VCaP (cell line): Measurements from ENCODE around the gene PRDM16.
A peak's percentile ranks its signal among the peaks of the same experiment; 100 is the strongest.

Source experiments
- H3K27ac ChIP-seq: fragments of 450-650 bp; 2 replicates; pipeline ENCODE4 v1.5.1; 2017
- TF ChIP-seq, protein P1 (sequence below): fragments of 450-650 bp; conservative IDR thresholded peaks from 2 replicates; pipeline ENCODE4 v1.5.1; 2017; ENCODE audit warnings: mild to moderate bottlenecking, moderate library complexity

Gene PRDM16

DNA sequence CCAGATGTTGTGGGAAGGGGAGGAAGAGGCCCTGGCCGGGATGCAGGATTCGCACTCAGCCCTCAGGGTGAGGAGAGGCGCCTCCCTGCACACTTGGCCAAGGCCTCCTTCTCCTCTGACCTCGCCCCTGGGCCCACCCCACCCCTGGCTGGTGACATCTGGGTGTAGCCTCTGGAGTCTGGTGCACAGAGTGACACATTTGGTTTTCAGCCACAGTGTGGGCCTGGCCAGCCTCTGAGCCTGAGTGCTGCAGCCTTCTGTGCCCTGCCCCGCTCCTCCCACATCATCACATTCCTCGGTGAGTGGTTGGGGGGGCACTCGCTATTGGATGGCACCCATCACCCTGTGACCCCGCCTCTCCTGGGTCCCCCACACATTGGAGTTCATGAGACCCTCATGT lies 45.8 kb downstream of the PRDM16 start:
- TF ChIP-seq, protein P1, sequence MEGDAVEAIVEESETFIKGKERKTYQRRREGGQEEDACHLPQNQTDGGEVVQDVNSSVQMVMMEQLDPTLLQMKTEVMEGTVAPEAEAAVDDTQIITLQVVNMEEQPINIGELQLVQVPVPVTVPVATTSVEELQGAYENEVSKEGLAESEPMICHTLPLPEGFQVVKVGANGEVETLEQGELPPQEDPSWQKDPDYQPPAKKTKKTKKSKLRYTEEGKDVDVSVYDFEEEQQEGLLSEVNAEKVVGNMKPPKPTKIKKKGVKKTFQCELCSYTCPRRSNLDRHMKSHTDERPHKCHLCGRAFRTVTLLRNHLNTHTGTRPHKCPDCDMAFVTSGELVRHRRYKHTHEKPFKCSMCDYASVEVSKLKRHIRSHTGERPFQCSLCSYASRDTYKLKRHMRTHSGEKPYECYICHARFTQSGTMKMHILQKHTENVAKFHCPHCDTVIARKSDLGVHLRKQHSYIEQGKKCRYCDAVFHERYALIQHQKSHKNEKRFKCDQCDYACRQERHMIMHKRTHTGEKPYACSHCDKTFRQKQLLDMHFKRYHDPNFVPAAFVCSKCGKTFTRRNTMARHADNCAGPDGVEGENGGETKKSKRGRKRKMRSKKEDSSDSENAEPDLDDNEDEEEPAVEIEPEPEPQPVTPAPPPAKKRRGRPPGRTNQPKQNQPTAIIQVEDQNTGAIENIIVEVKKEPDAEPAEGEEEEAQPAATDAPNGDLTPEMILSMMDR, result no peak
- H3K27ac ChIP-seq, result no peak overlapping the region

DNA sequence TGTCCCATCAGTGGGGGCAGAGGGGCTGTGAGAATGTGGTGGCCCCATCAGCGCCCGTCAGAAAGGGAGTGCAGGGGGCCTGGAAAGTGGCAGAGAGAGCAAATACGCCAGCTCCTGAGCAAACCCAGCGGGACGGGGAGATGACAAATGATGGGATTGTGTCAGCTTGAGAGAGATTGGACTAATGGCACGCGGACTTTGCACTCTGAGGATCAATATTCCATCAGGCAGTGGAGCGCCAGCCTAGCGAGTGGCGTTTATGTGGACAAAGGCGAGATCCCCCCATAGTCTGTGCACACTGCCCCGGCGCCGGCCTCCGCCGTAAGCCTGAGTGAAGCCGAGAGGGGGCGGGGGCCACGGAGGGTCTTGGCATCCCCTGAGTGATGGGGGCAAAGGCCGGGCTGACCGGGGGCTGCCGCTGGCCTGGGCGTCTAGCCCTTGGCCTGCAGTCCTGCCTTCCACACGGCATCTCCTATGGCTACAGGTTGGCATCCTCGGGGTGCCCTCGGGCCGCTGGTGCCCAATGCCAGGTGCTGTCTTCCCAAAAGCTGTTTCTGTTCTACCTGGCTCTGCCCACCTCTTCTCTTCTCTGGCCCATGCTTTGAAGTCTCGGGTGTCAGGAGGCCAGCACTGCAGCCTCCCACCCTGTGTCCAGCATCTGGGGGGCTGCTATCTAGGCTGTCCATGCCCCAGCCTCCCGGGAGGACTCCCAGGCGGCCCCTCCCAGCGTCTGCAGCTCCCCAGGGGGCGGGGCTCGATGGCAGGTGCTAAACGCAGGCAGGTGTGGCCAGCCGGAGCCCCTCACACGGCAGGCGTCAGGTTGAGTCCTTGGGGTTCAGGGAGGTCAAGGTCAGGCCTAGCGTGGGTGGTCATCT lies 46.5 kb downstream of the PRDM16 start:
- TF ChIP-seq, protein P1, result no peak
- no peak overlapping the region for H3K27ac ChIP-seq

DNA sequence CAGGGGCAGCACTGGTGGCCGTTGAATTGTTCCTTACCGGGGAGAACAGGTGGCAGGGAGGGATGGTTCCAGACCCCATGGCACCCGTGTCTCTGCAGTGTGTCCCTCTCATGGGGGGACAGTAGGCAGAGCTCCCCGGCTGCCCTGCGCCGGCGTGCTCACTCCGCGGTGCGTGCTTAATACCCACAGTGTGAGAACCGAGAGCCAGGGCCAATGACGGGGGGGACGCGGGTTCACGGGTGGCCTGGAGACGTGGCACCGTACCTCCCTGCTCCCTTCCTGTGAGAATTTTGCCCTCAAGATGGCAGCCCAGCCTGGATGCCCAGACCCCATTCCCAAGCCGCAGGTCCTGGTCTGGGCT lies 47.1 kb downstream of the PRDM16 start:
- H3K27ac ChIP-seq, result no peak overlapping the region
- TF ChIP-seq, protein P1, result no peak

DNA sequence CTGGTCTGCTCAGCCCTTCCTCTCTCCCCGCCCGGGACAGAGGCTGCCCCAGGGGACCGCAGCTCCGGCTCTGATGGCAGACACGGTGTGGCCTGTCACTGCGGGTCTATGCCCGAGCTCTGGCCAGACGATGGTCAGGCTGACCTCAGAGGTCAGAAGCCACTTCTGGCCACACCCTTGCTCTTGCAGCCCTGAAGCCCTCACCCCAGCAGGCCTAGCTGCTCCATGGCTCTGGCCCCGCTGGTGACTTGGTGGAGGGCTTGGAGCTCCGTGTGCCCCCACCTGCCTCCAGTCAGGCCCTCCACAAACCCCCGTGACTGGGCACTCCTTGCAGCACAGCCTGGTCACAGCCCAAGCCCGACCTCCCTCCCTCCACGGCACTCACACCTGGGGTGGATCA lies 47.6 kb downstream of the PRDM16 start:
- H3K27ac ChIP-seq, result no peak overlapping the region
- TF ChIP-seq, protein P1, result no peak

DNA sequence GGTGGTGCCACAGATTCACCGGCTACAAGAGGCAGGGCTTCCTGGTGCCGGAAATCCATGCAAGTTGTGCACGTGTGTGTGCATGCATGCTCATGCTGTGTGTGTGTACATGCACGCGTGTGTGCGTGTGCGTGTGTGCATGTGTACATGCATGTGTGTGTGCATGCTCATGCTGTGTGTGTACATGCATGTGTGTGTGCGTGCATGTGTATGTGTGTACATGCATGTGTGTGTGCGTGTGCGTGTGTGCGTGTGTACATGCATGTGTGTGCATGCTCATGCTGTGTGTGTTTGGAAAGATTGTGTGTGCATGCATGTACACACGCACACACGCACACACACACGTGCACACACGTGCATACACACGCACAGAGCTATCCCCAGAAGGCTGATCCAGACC lies 48.9 kb downstream of the PRDM16 start:
- H3K27ac ChIP-seq, result no peak overlapping the region
- TF ChIP-seq, protein P1, result no peak

DNA sequence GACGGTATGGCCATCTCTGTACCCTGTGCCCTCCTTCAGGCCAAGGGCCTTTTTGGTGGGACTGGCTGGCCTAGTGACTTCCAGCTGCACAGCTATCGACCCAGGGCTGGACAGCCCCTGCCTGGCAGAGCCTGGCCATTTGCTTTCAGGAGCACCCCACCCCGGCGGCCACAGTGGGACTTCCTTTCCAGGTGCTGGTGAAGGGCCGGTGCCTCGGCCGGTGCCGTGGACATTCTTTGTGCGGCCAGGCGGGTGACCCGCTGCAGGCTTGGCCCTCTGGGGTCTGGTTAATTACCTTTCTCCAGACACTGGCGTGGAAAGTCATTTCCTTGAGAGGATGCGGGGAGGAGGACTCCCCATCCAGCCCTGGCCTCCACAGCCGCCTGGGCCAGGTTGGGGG lies 50.1 kb downstream of the PRDM16 start:
- no peak overlapping the region for H3K27ac ChIP-seq
- TF ChIP-seq, protein P1, result no peak

DNA sequence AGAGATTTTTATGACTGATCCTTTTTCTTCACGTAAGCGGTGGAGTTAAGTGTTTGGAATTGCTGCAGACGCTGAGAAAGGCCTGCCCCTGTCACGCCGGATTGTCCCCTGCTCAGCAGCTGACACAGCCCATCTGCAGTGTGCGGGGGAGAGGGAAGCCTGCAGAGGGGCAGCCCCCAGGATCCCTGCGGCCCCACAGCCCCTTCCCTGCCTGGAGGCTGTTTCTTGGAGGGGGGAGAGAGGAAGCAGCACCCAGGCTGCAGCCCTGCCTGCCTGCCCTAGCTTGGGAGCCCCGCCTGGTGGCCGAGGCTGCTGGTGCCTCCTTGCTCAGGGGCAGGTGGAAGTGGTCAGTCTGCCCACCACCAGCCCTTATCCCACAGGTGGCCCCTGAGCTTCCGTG lies 50.7 kb downstream of the PRDM16 start:
- TF ChIP-seq, protein P1, result peak; percentile 26; the same call in 1 of the 2 replicates
- no peak overlapping the region for H3K27ac ChIP-seq
